GM12892 (cell line): ENCODE data around the gene ISOC2.

Experiments
- POLR2A ChIP-seq: IDR thresholded peaks from 2 replicates; pipeline ENCODE4 v1.6.1; 2011; ENCODE audit warnings: low read depth, low read length, control low read depth
- POLR2AphosphoS5 ChIP-seq: IDR thresholded peaks from 2 replicates; pipeline ENCODE4 v1.6.1; 2011; ENCODE audit warnings: low read depth, low read length, control low read depth
- TAF1 ChIP-seq: IDR thresholded peaks from 2 replicates; pipeline ENCODE4 v1.6.1; 2011; ENCODE audit warnings: low read depth, mild to moderate bottlenecking, control low read depth, low read length, borderline replicate concordance

DNA sequence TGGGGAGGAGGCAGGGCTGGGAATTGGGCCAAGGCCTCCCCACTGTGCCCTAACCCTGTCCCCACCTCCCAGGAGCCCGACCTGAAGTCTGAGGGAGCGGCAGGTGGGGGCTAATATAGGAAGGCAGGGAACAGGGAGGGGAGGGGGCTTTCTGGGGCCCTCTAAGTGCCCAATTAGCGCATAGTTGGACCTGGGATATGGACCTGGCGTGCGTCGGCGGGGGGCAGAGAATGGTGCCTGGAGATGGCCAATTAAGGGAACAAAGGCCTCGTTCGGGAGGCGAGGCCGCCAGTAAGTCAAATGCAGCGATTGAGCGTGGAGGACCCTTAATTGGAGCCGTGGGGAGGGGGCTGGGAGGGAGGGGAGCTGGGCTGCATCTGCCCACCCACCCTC, 3.2 kb upstream of the ISOC2 start, which contains the start of gene C19orf85:
- TF ChIP-seq POLR2A (no peak), POLR2AphosphoS5 (no peak), TAF1 (no peak)
